Adrenal gland (tissue), 12 donors: ENCODE data around the gene DVL1. TPM values are rescaled to one million over a fixed set of nuclear protein-coding genes. Genes with fewer than 3 reads are reported as not detected.

Experiments used
- DNase-seq, 7 donors: peaks; one replicate each; pipeline ENCODE4 v3.0.0-alpha.2; 2019 to 2020
- H3K27ac ChIP-seq, 5 donors: fragments of 200-600 bp; sonication (generic) in 4 of 5; 1 replicate in 3 of 5; 2 replicates in 2 of 5; pipeline versions ENCODE4 v1.5.1 to v1.8.0; 2016 to 2020; ENCODE audit warnings: mild to moderate bottlenecking in 1 of 5
- H3K27me3 ChIP-seq: fragments of 200-600 bp; 2 replicates; pipeline ENCODE4 v1.8.0; 2021
- H3K36me3 ChIP-seq, 2 donors: fragments of 200-600 bp; replicated peaks in 1 of 2; 1 replicate in 1 of 2; 2 replicates in 1 of 2; pipeline versions ENCODE4 v1.5.1 to v1.8.0; 2018 to 2022
- H3K4me1 ChIP-seq, 2 donors: fragments of 200-600 bp; replicated peaks in 1 of 2; 1 replicate in 1 of 2; 2 replicates in 1 of 2; pipeline versions ENCODE4 v1.5.1 to v1.8.0; 2018 to 2021
- H3K4me3 ChIP-seq, 4 donors: fragments of 200-600 bp; sonication (generic) in 3 of 4; one replicate each; pipeline ENCODE4 v1.5.1; 2016 to 2018
- H3K9me3 ChIP-seq, 3 donors: fragments of 200-600 bp; sonication (generic) in 1 of 3; replicated peaks in 1 of 3; 1 replicate in 2 of 3; 2 replicates in 1 of 3; pipeline versions ENCODE4 v1.5.1 to v1.8.0; 2016 to 2021
- POLR2A ChIP-seq, 2 donors: fragments of 450-650 bp; IDR thresholded peaks; one replicate each; pipeline ENCODE4 v1.6.1; 2017; ENCODE audit warnings: antibody characterized with exemption in 2 of 2, mild to moderate bottlenecking in 2 of 2, moderate library complexity in 1 of 2
- WGBS, 4 donors: extraction: QIAGEN DNeasy Blood & Tissue Kit in 2 of 4; methylation state at CpG; one replicate each; pipeline versions ENCODE4 v1.1.5 to v1.1.7; 2013 to 2017; 5-methylcytosine and 5-hydroxymethylcytosine counted together
- intact Hi-C, 2 donors: fragments of 100-400 bp; cut with DNase I; formaldehyde crosslinking; loops; one replicate each; pipeline versions ENCODE4 v1.14.1 to v1.15.0; 2022 to 2023
- polyA plus RNA-seq, 3 donors: library from polyadenylated mRNA; stranded (reverse); fragments of 200-250 nt in 2 of 3; fragments of 350-450 nt in 1 of 3; fragmentation: Illumina TruSeq in 1 of 3; extraction: RNeasy Lipid Tissue Mini Kit (QIAGEN cat#74804) in 1 of 3; gene quantifications; one replicate each; pipeline ENCODE4 v1.2.3, GENCODE V29; 2013 to 2014
- total RNA-seq, 9 donors: library from RNA; depleted of rRNA in 4 of 9; stranded (reverse); fragments of >200 nt in 4 of 9; fragments of 120-200 nt in 1 of 9; fragmentation: NEBNext Ultra II Directional in 1 of 9; extraction: Animal tissue kit (Norgen Biotek cat#: 25700) in 1 of 9; gene quantifications; one replicate each; pipeline versions ENCODE4 v1.1.0 to v1.2.4, GENCODE V29; 2013 to 2023
- TF ChIP-seq, protein P1 (sequence below), 6 experiments: fragments of 450-650 bp in 4 of 6; fragments of 200-600 bp in 2 of 6; sonication (generic) in 1 of 6; IDR thresholded peaks; 1 replicate in 5 of 6; 2 replicates in 1 of 6; pipeline versions ENCODE4 v1.5.1 to v1.8.0; 2016 to 2021; ENCODE audit warnings: antibody characterized with exemption in 6 of 6, mild to moderate bottlenecking in 2 of 6, moderate library complexity in 1 of 6
- donor health status: healthy with polysubstance abuse.
- donor health status: Bipolar disorder and iron deficiency.
- donor health status: DM: yes; HTN: yes; CAD: no.
- donor health status: DM: no; HTN: no; CAD: no.
- donor health status: DM: no; HTN: no; CAD: no.
- donor health status: DM: yes; HTN: yes; CAD: no.

The DVL1 gene
- total and polyA plus RNA-seq, 12 donors = 4.0 to 279 (median 89.2) TPM

DNA sequence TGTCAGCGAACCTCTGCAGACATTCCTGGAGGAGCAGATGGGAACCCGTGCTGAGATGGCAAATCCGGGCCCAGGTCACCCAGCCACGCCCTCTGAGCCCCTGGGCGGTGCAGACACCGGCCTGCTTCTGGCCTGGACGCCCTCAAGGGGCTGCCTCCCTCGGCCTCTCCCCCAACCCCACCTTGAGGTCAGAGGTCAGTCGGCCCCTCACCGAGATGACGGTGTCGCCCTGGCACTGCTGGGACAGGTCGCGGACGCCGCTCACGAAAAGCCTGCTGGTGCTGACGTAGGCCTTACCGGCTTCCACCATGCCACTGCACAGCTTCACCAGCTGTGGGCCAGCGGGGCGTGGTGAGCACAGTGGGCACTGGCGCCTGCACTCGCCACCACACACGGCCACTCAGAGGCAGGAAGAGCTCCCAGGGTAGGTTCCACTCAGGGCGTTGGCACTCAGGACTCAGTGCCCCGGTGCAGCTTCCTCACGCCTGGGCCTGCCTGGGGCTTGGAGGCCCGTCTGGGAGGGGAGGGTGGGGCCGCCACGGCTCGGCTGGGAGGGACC lies 46.2 kb downstream of the DVL1 start:
- Histone ChIP-seq H3K27me3 (no peaks in the 10 kb centered on the region), H3K9me3 (no peaks in the 10 kb centered on the region), H3K4me3 (no peak overlapping the region), H3K4me1 (peaks cover 31 to 34% of the 10 kb centered on the region in 2 donors), H3K27ac (no peak overlapping the region), H3K36me3 (peaks cover 0 to under 1% of the 10 kb centered on the region in 2 donors)
- 84 to 88% (median 86%) methylated on average over 17 to 31 of the region's 31 CpGs for WGBS, 4 donors
- TF ChIP-seq, protein P1, sequence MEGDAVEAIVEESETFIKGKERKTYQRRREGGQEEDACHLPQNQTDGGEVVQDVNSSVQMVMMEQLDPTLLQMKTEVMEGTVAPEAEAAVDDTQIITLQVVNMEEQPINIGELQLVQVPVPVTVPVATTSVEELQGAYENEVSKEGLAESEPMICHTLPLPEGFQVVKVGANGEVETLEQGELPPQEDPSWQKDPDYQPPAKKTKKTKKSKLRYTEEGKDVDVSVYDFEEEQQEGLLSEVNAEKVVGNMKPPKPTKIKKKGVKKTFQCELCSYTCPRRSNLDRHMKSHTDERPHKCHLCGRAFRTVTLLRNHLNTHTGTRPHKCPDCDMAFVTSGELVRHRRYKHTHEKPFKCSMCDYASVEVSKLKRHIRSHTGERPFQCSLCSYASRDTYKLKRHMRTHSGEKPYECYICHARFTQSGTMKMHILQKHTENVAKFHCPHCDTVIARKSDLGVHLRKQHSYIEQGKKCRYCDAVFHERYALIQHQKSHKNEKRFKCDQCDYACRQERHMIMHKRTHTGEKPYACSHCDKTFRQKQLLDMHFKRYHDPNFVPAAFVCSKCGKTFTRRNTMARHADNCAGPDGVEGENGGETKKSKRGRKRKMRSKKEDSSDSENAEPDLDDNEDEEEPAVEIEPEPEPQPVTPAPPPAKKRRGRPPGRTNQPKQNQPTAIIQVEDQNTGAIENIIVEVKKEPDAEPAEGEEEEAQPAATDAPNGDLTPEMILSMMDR (IDR thresholded peaks at IDR 0.05) = no peak
- no peak for TF ChIP-seq POLR2A (IDR thresholded peaks at IDR 0.05)
- no peak for DNase-seq
- intact Hi-C loops = no loop called here

DNA sequence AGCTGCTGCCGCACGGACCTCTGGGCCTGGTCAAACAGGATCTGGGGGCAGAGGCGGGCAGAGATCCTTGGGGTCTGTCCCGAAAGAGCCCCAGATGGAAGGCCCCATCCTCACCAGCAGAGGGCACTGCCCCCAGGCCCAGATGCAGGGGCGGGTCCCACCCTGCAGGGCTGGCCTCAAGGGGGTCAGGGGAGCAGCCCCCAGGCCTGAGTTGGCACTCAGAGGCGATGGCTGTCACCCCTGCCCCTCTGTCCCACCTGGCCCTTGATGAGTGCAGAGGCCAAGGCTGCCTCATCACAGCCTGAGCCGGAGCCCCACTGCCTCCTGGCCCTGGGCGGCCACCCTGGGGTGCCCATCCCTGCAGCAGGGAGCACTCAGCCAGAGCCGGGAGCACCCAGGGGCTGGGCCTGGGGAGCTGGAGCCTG lies 47.2 kb downstream of the DVL1 start:
- no peak overlapping the region for H3K27ac ChIP-seq
- no peaks in the 10 kb centered on the region for H3K27me3 ChIP-seq
- no peaks in the 10 kb centered on the region for H3K9me3 ChIP-seq
- peaks cover 28 to 32% of the 10 kb centered on the region in 2 donors for H3K4me1 ChIP-seq
- DNase-seq = no peak
- H3K4me3 ChIP-seq = no peak overlapping the region
- intact Hi-C loops = no loop called here
- WGBS, 4 donors = 88 to 90% (median 89%) methylated on average over 4 to 9 of the region's 9 CpGs; no CpG with 5 or more reads in 1 of the 4 donors
- peaks cover 0 to 5% of the 10 kb centered on the region in 2 donors for H3K36me3 ChIP-seq
- TF ChIP-seq POLR2A (IDR thresholded peaks at IDR 0.05) = no peak
- TF ChIP-seq, protein P1 (IDR thresholded peaks at IDR 0.05) = peak in 4 of 6 experiments; percentile 7 to 28 (median 16)

DNA sequence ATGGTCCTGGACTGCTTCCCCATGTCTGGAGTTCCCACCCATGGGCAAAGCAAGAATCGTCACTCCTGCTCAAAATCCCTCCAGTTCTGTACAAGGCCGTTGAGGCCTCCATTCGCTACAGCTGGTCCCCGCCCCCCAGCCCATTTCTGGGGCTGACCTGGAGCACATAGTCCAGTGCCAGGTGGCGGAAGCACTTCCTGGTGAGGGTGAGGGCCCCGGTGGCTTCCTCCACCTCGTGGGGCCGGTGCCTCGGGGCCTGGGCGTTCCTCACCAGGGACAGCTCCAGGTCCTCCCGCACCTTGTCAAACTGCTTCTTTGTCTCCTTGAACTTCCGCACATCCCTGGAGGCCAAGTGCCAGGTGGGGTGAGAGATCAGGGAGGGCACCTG lies 48.9 kb downstream of the DVL1 start:
- peaks cover 13 to 16% of the 10 kb centered on the region in 2 donors for H3K4me1 ChIP-seq
- intact Hi-C loops = no loop called here
- H3K27me3 ChIP-seq = no peaks in the 10 kb centered on the region
- H3K9me3 ChIP-seq = no peaks in the 10 kb centered on the region
- TF ChIP-seq, protein P1 (IDR thresholded peaks at IDR 0.05) = no peak
- no peak for TF ChIP-seq POLR2A (IDR thresholded peaks at IDR 0.05)
- peaks cover 0 to 9% of the 10 kb centered on the region in 2 donors for H3K36me3 ChIP-seq
- H3K27ac ChIP-seq = no peak overlapping the region
- no peak overlapping the region for H3K4me3 ChIP-seq
- no peak for DNase-seq
- WGBS, 4 donors = 83 to 97% (median 87%) methylated on average over 4 to 12 of the region's 12 CpGs

DNA sequence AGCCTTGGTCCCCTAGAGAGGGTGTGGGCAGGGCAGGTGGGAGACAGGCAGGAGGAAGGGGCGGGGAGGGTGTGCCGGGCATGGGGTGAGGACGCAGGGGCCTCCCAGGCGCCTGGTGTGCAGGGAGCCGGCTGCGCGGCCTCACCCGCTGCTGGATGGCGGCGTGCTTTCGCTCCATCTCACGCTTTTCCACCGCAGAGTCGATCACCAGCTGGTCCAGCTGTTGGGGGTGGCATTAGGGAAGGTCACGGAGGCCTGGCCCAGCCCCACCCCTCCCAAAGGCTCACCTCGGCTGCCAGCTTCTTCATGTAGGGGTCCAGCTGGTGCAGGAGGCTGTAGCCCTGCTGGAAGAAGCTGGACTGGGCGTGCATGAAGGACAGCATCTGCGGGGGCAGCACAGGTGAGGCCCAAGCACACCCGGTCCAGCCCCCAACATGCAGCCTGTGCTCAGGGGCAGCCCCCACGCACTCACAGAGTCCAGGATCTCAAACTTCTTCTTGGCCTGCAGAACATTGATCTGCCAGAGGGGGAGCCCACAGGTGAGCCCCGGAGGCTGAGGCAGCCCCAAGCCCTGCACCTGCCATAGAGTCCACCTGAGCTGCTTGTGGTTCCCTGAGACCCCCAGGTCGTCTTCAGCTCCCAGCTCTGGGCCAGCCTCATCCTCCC lies 49.4 kb downstream of the DVL1 start:
- WGBS, 4 donors = 85 to 93% (median 90%) methylated on average over 14 to 22 of the region's 22 CpGs
- TF ChIP-seq POLR2A (IDR thresholded peaks at IDR 0.05) = no peak
- TF ChIP-seq, protein P1 (IDR thresholded peaks at IDR 0.05) = peak in 1 of 6 experiments; percentile 10
- H3K4me3 ChIP-seq = no peak overlapping the region
- intact Hi-C loops = loop anchor here in 1 of 2 donors (10.0 kb wide), 1 partner anchor 315 kb away; the partner anchor contains the start of gene PERM1
- H3K9me3 ChIP-seq = no peaks in the 10 kb centered on the region
- H3K27me3 ChIP-seq = no peaks in the 10 kb centered on the region
- H3K4me1 ChIP-seq = peaks cover 7 to 10% of the 10 kb centered on the region in 2 donors
- DNase-seq = no peak
- H3K27ac ChIP-seq = no peak overlapping the region
- peaks cover 0 to 9% of the 10 kb centered on the region in 2 donors for H3K36me3 ChIP-seq
